Astrocyte of the spinal cord (primary cell): ENCODE measurements around the gene FJX1.

Source experiments
- DNase-seq: peaks from one replicate; pipeline ENCODE4 v3.0.0; 2011; ENCODE audit warnings: low read depth, low spot score
- H3K4me3 ChIP-seq: 2 replicates; pipeline ENCODE4 v1.5.1; 2011; ENCODE audit warnings: low read depth, mild to moderate bottlenecking, low read length, moderate library complexity
- in situ Hi-C: cut with HindIII; loops from 2 replicates; pipeline ENCODE4 v1.10.0; 2017; ENCODE audit warnings: low sequenced_read_pairs
- TF ChIP-seq, protein P1 (sequence below): IDR thresholded peaks from 2 replicates; pipeline ENCODE4 v1.5.1; 2012; ENCODE audit warnings: low read depth, mild to moderate bottlenecking, low read length, inconsistent platforms

The FJX1 gene

DNA sequence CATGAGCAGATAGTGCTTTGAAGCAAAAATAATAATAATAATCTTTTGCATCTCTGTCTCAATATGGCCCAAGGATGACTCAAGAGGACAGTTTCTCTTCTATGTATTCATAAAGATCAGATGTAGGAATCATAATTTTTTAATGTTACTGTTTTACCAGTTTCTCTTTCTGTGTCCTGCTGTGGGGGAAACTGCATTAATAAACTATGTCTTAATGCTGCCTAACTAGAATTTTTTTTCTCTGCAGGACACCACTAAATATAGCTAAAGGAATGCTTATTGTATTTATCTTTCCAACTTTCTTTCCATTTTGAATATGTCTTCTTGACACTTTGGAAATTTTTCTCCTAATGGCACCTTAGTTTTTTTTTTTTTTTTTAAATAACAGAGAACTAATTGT lies 6.5 kb downstream of the FJX1 start:
- in situ Hi-C loops = loop anchor here (25.0 kb wide), 2 partner anchors 288 to 638 kb away; no protein-coding TSS in a partner anchor
- peak; percentile 40 for DNase-seq
- no peak overlapping the region for H3K4me3 ChIP-seq
- TF ChIP-seq, protein P1, sequence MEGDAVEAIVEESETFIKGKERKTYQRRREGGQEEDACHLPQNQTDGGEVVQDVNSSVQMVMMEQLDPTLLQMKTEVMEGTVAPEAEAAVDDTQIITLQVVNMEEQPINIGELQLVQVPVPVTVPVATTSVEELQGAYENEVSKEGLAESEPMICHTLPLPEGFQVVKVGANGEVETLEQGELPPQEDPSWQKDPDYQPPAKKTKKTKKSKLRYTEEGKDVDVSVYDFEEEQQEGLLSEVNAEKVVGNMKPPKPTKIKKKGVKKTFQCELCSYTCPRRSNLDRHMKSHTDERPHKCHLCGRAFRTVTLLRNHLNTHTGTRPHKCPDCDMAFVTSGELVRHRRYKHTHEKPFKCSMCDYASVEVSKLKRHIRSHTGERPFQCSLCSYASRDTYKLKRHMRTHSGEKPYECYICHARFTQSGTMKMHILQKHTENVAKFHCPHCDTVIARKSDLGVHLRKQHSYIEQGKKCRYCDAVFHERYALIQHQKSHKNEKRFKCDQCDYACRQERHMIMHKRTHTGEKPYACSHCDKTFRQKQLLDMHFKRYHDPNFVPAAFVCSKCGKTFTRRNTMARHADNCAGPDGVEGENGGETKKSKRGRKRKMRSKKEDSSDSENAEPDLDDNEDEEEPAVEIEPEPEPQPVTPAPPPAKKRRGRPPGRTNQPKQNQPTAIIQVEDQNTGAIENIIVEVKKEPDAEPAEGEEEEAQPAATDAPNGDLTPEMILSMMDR = no peak

DNA sequence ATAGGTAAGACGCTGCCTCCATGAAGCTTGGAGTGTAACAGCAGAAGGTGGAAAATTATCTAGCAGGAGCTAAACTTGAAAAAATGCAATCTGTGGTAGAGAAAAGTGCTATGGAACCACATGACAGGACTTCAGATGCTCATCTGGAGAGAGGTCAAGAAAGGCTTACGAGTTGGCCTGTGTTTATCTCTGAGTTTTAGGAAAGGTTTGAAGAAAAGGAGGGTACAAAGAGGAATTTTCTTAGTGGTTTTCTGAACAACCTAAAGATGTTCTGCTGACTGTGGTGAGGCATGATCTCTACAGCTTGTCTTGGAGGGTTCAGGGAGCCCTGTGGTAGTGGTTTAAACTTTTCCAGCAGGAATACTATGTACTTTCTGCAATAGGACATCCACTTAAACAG lies 8.2 kb downstream of the FJX1 start:
- DNase-seq = no peak
- H3K4me3 ChIP-seq = no peak overlapping the region
- in situ Hi-C loops = loop anchor here (25.0 kb wide), 2 partner anchors 286 to 636 kb away; no protein-coding TSS in a partner anchor
- TF ChIP-seq, protein P1 = no peak

DNA sequence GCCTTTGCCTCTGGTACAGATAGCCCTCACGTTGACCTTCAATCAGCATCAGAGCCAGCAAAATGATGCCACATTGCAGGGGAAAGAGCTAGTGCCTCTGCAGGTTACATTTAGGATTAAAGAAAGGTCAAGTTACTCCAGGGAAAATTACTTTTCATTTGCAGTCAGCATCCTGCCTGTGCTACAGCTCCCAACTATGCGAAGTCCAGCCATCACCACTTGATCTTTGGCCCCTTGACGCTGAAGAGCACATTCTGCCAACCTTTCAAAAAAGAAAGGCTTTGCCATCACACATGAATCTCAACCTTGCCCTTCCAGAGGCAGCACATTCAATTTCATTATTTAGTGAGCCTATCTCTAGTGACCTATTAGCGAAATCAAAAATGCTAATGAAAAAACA lies 11.3 kb downstream of the FJX1 start:
- no peak overlapping the region for H3K4me3 ChIP-seq
- DNase-seq = no peak
- in situ Hi-C loops = loop anchor here (25.0 kb wide), 2 partner anchors 283 to 633 kb away; no protein-coding TSS in a partner anchor
- TF ChIP-seq, protein P1 = no peak

DNA sequence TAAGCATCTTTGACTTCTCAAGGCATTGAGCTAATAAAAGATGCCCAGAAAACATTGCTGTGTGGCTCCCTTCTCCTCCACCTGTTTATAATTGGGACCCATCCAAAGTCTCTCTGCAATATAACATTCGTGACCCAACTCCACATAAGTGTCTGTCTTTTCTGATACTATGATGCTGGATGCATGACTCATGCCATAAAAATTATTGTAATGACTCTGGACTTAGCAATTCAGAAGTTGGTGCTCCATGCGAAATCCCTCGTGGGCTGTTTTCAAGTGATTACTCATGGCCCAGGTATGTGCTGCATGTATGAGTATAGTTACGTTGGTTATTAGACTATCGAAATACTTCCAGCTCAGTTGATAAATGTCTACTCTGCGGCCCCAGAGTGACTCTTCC lies 11.7 kb downstream of the FJX1 start:
- in situ Hi-C loops = loop anchor here (25.0 kb wide), 2 partner anchors 282 to 632 kb away; no protein-coding TSS in a partner anchor
- peak; percentile 97 for DNase-seq
- TF ChIP-seq, protein P1 = no peak
- H3K4me3 ChIP-seq = no peak overlapping the region

DNA sequence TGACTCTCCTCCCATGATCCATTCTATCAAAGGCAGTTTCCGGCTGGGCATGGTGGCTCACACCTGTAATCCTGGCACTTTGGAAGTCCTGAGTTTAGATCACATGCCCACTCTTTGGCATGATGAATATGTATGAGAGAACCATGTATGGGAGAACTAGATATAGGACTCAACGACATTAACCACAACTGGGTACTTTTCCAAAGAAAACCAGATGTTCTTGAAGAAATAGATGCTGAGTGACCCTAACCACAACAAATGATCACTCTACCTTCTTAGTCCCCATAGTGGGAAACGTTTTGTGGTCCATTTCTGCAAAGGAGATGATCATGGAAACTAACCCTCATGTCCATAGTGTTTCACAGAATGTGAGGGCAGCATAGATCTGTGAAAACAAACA lies 13.6 kb downstream of the FJX1 start:
- TF ChIP-seq, protein P1 = no peak
- H3K4me3 ChIP-seq = no peak overlapping the region
- peak; percentile 29 for DNase-seq
- in situ Hi-C loops = loop anchor here (25.0 kb wide), 2 partner anchors 280 to 630 kb away; no protein-coding TSS in a partner anchor

DNA sequence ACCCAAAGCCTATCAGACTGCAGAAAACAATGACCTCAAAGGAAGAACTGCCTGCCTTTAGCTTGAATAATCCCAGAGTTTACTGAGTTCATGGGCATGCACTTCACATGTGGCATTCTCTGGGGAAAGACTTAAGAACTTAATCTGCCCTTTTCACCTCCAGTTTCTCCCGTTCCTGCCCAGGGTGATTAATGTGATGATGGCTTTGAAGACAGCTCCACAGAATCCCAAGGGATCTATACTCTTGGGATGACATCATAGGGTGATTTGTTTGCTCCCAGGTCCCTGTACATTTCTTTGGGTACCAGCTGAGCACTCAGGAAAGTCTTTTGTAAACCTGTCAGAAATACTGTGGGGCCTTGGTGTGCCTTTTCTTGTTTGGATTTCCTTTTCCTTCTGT lies 14.0 kb downstream of the FJX1 start:
- in situ Hi-C loops = loop anchor here (25.0 kb wide), 2 partner anchors 280 to 630 kb away; no protein-coding TSS in a partner anchor
- H3K4me3 ChIP-seq = no peak overlapping the region
- TF ChIP-seq, protein P1 = no peak
- DNase-seq = peak; percentile 10
